GM12878 (cell line): ENCODE data around the gene EPAS1.

Source experiments
- CTCF ChIP-seq, 3 experiments: IDR thresholded peaks in 2 of 3; conservative IDR thresholded peaks in 1 of 3; 2 replicates each; pipeline ENCODE4 v1.5.1; 2011; ENCODE audit warnings: low read depth in 3 of 3, low read length in 3 of 3, mild to moderate bottlenecking in 3 of 3, control low read depth in 2 of 3, moderate library complexity in 2 of 3, inconsistent platforms in 1 of 3, mixed read lengths in 1 of 3; ENCODE audit not compliant: control insufficient read depth in 2 of 3, insufficient read depth in 1 of 3; ENCODE audit errors: extremely low read depth in 1 of 3
- EZH2 ChIP-seq: IDR thresholded peaks from 2 replicates; pipeline ENCODE4 v1.6.1; 2012; ENCODE audit warnings: low read depth, mild to moderate bottlenecking, control low read depth, inconsistent platforms, low read length, borderline replicate concordance; ENCODE audit not compliant: control insufficient read depth
- FOXM1 ChIP-seq: IDR thresholded peaks from 2 replicates; pipeline ENCODE4 v1.6.1; 2012; ENCODE audit warnings: low read depth, mild to moderate bottlenecking, inconsistent platforms, low read length, moderate library complexity
- GABPA ChIP-seq: IDR thresholded peaks from 2 replicates; pipeline ENCODE4 v1.6.1; 2014; ENCODE audit warnings: antibody characterized with exemption, low read depth, mild to moderate bottlenecking, inconsistent platforms
- HDAC2 ChIP-seq: fragments of 200-600 bp; sonication (generic); IDR thresholded peaks from 2 replicates; pipeline ENCODE4 v1.6.1; 2017
- POLR2AphosphoS5 ChIP-seq: IDR thresholded peaks from 2 replicates; pipeline ENCODE4 v1.6.1; 2011; ENCODE audit warnings: mild to moderate bottlenecking, low read length, inconsistent platforms
- RB1 ChIP-seq: fragments of 450-650 bp; formaldehyde crosslinking; IDR thresholded peaks from 2 replicates; pipeline ENCODE4 v1.6.1; 2017; ENCODE audit warnings: mild to moderate bottlenecking, borderline replicate concordance
- SP1 ChIP-seq: IDR thresholded peaks from one replicate; pipeline ENCODE4 v1.6.1; 2011; ENCODE audit warnings: low read depth, low read length
- TAF1 ChIP-seq: IDR thresholded peaks from 2 replicates; pipeline ENCODE4 v1.6.1; 2011; ENCODE audit warnings: mild to moderate bottlenecking, low read depth, low read length, borderline replicate concordance
- TCF3 ChIP-seq: IDR thresholded peaks from 2 replicates; pipeline ENCODE4 v1.6.1; 2012; ENCODE audit warnings: low read depth, mild to moderate bottlenecking, low read length, borderline replicate concordance; ENCODE audit not compliant: insufficient read depth
- YBX1 ChIP-seq: fragments of 450-650 bp; IDR thresholded peaks from 2 replicates; pipeline ENCODE4 v1.6.1; 2016; ENCODE audit warnings: antibody characterized with exemption
- ZNF274 ChIP-seq: IDR thresholded peaks from one replicate; pipeline ENCODE4 v1.8.0; 2011; ENCODE audit not compliant: insufficient read length, insufficient read depth

- no peak for TF ChIP-seq ZNF274
- no peak for TF ChIP-seq CTCF (IDR thresholded peaks at IDR 0.05 in 2 of 3, conservative IDR thresholded peaks at IDR 0.05 in 1 of 3; ENCODE audit: control insufficient read depth in 2 of 3, extremely low read depth in 1 of 3, insufficient read depth in 1 of 3, low read depth in 3 of 3, low read length in 3 of 3)
- no peak for TF ChIP-seq POLR2AphosphoS5
- no peak for TF ChIP-seq HDAC2
- TF ChIP-seq GABPA = no peak
- no peak for TF ChIP-seq FOXM1
- TF ChIP-seq EZH2 = no peak
- TF ChIP-seq TCF3 = no peak
- no peak for TF ChIP-seq RB1
- no peak for TF ChIP-seq TAF1
- TF ChIP-seq SP1 = no peak
- TF ChIP-seq YBX1 = no peak
These were observed 34.0 kb downstream of the EPAS1 start for GRCh38 chr2:46331109-46331766.
